OCI-LY7 (cell line): ENCODE results near the gene PHACTR1.

Source experiments
- CTCF ChIP-seq: fragments of 200-600 bp; sonication (generic); conservative IDR thresholded peaks from 2 replicates; pipeline ENCODE4 v1.5.1; 2014; ENCODE audit warnings: mild to moderate bottlenecking, antibody characterized with exemption, low read length, moderate library complexity, mixed read lengths
- EZH2phosphoT487 ChIP-seq: fragments of 200-600 bp; sonication (generic); IDR thresholded peaks from 2 replicates; pipeline ENCODE4 v1.6.1; 2018; ENCODE audit warnings: low read depth, borderline replicate concordance, mild to moderate bottlenecking, mixed run types, antibody characterized with exemption, low read length, moderate library complexity, mixed read lengths

- TF ChIP-seq CTCF (no peak), EZH2phosphoT487 (no peak)
Measured at GRCh38 chr6:13177664-13178063, 461.1 kb downstream of the PHACTR1 start.
